OCI-LY3 (cell line): ENCODE data around the gene ZNF460.

ENCODE experiments used
- H2AFZ ChIP-seq: fragments of 200-600, 300-600 bp; shearing (Covaris generic); 2 replicates; pipeline ENCODE4 v1.6.0; 2014; ENCODE audit warnings: antibody characterized with exemption, low read depth, low read length
- H3K27ac ChIP-seq: fragments of 200-600, 300-600 bp; sonication (generic); 2 replicates; pipeline ENCODE4 v1.5.1; 2014; ENCODE audit warnings: mild to moderate bottlenecking, low read length, moderate library complexity, mixed read lengths
- H3K27me3 ChIP-seq: fragments of 200-600, 300-600 bp; sonication (generic); 2 replicates; pipeline ENCODE4 v1.6.1; 2014; ENCODE audit warnings: low read depth, low read length, mixed read lengths
- H3K36me3 ChIP-seq: fragments of 200-600, 300-600 bp; sonication (generic); replicated peaks from 2 replicates; pipeline ENCODE3; 2014; ENCODE audit warnings: low read depth, low read length, mixed read lengths
- H3K4me1 ChIP-seq: fragments of 300-600, 200-600 bp; sonication (generic); 2 replicates; pipeline ENCODE4 v1.6.1; 2014; ENCODE audit warnings: low read length, mixed read lengths
- H3K4me2 ChIP-seq: fragments of 200-600, 300-600 bp; sonication (generic); 2 replicates; pipeline ENCODE4 v1.6.1; 2014; ENCODE audit warnings: low read length, mixed read lengths
- H3K4me3 ChIP-seq: fragments of 300-600, 200-600 bp; sonication (generic); 2 replicates; pipeline ENCODE4 v1.5.1; 2014; ENCODE audit warnings: antibody characterized with exemption, mild to moderate bottlenecking, low read length, moderate library complexity
- H3K79me2 ChIP-seq: fragments of 300-600, 200-600 bp; shearing (Covaris generic); 2 replicates; pipeline ENCODE4 v1.6.1; 2014; ENCODE audit warnings: mild to moderate bottlenecking, low read length, mixed read lengths
- H3K9ac ChIP-seq: fragments of 300-600, 200-600 bp; shearing (Covaris generic); 2 replicates; pipeline ENCODE4 v1.6.0; 2014; ENCODE audit warnings: mild to moderate bottlenecking, low read length, moderate library complexity
- H3K9me3 ChIP-seq: fragments of 200-600, 300-600 bp; shearing (Covaris generic); 2 replicates; pipeline ENCODE4 v1.6.1; 2014; ENCODE audit warnings: low read length, mixed read lengths; ENCODE audit not compliant: insufficient read depth
- H4K20me1 ChIP-seq: fragments of 200-600, 300-600 bp; sonication (generic); 2 replicates; pipeline ENCODE4 v1.6.1; 2016; ENCODE audit warnings: low read length, mixed read lengths; ENCODE audit not compliant: insufficient read depth
- EZH2phosphoT487 ChIP-seq: fragments of 200-600 bp; shearing (Covaris generic); IDR thresholded peaks from 2 replicates; pipeline ENCODE4 v1.6.1; 2018; ENCODE audit warnings: antibody characterized with exemption, mixed run types, low read depth
- TF ChIP-seq, protein P1 (sequence below): fragments of 200-600, 300-600 bp; sonication (generic); IDR thresholded peaks from 2 replicates; pipeline ENCODE4 v1.5.1; 2014; ENCODE audit warnings: antibody characterized with exemption, low read length, low read depth

The ZNF460 gene

DNA sequence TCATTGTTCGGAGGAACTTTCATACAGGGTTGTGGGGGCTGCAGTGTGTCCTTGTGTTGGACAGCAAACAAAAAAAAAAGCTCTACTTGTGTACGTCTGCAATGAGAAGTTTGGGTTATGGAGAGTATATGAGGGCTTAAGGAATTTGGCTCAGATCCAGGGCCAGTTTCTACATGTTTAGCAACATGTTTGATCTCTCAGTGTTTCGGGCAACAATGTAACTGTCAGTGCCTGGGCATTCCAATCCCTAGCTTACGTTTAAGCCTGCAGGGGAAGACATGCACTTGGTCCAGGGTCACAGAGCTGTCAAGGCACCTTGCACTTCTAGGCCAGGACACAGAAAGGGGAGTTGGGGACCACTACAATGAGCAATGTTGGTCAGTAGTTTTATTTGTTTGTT lies 53.9 kb downstream of the ZNF460 start:
- peaks cover 18% of the 10 kb centered on the region for H3K36me3 ChIP-seq
- H3K27ac ChIP-seq = no peak overlapping the region
- no peak overlapping the region for H2AFZ ChIP-seq
- no peaks in the 10 kb centered on the region for H3K27me3 ChIP-seq
- H3K4me1 ChIP-seq = no peaks in the 10 kb centered on the region
- no peaks in the 10 kb centered on the region for H4K20me1 ChIP-seq
- H3K4me2 ChIP-seq = no peak overlapping the region
- H3K9me3 ChIP-seq = no peaks in the 10 kb centered on the region
- H3K9ac ChIP-seq = no peak overlapping the region
- peaks cover 14% of the 10 kb centered on the region; the same call in 1 of the 2 replicates for H3K79me2 ChIP-seq
- TF ChIP-seq EZH2phosphoT487 = no peak
- TF ChIP-seq, protein P1, sequence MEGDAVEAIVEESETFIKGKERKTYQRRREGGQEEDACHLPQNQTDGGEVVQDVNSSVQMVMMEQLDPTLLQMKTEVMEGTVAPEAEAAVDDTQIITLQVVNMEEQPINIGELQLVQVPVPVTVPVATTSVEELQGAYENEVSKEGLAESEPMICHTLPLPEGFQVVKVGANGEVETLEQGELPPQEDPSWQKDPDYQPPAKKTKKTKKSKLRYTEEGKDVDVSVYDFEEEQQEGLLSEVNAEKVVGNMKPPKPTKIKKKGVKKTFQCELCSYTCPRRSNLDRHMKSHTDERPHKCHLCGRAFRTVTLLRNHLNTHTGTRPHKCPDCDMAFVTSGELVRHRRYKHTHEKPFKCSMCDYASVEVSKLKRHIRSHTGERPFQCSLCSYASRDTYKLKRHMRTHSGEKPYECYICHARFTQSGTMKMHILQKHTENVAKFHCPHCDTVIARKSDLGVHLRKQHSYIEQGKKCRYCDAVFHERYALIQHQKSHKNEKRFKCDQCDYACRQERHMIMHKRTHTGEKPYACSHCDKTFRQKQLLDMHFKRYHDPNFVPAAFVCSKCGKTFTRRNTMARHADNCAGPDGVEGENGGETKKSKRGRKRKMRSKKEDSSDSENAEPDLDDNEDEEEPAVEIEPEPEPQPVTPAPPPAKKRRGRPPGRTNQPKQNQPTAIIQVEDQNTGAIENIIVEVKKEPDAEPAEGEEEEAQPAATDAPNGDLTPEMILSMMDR = no peak
- H3K4me3 ChIP-seq = no peak overlapping the region

DNA sequence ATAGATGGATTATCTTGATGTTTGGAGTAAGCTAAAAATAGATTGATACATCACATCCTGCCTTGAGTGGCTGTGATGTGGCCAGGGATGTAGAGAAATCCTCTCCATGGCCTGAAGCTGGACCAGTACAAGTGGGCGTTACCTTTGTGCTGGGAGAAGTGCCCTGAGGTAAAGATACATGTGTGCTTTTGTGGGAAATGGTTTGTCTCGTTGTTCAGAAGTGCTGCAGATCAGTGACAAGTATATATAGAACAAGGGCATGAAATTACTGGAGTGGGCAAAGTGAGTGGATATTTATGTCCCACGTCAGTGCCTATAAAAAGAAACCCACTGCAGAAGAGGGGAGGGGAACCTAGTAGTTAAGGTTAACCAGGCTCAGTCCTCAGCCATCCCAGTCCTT lies 58.6 kb downstream of the ZNF460 start:
- Histone ChIP-seq H2AFZ (no peak overlapping the region), H3K79me2 (peaks cover 7% of the 10 kb centered on the region; the same call in 1 of the 2 replicates), H3K36me3 (no peaks in the 10 kb centered on the region), H4K20me1 (no peaks in the 10 kb centered on the region), H3K9ac (no peak overlapping the region), H3K4me3 (no peak overlapping the region), H3K9me3 (no peaks in the 10 kb centered on the region), H3K27ac (no peak overlapping the region), H3K4me2 (no peak overlapping the region), H3K4me1 (peaks cover 16% of the 10 kb centered on the region), H3K27me3 (no peaks in the 10 kb centered on the region)
- TF ChIP-seq, protein P1 = no peak
- no peak for TF ChIP-seq EZH2phosphoT487

DNA sequence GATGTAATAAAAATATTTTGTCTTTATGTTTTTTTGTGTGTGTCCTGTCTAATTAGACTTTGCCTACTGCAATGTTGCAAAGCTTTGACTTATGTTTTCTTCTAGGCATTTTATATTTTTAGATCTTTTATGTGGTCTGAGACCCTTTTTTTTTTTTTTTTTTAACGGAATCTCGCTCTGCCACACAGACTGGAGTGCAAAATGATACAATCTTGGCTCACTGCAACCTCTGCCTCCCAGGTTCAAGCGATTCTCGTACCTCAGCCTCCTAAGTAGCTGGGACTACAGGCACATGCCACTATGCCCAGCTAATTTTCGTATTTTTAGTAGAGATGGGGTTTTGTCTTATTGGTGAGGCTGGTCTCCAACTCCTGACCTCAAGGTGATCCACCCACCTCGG lies 62.3 kb downstream of the ZNF460 start:
- no peak overlapping the region for H3K4me2 ChIP-seq
- H3K4me3 ChIP-seq = no peak overlapping the region
- H2AFZ ChIP-seq = no peak overlapping the region
- peaks cover 16% of the 10 kb centered on the region for H3K4me1 ChIP-seq
- peaks cover 4% of the 10 kb centered on the region; the same call in 1 of the 2 replicates for H3K79me2 ChIP-seq
- no peak overlapping the region for H3K9ac ChIP-seq
- H4K20me1 ChIP-seq = no peaks in the 10 kb centered on the region
- H3K36me3 ChIP-seq = no peaks in the 10 kb centered on the region
- H3K9me3 ChIP-seq = no peaks in the 10 kb centered on the region
- no peak overlapping the region for H3K27ac ChIP-seq
- TF ChIP-seq EZH2phosphoT487 = no peak
- TF ChIP-seq, protein P1 = no peak
- H3K27me3 ChIP-seq = no peaks in the 10 kb centered on the region
